ENCODE results near the gene XYLT2. TPM values are rescaled to one million over a fixed set of nuclear protein-coding genes. Genes with fewer than 3 reads are reported as not detected.

XYLT2 gene
- total RNA-seq, 1 donor from 2014 or later, result 21.4 TPM

DNA sequence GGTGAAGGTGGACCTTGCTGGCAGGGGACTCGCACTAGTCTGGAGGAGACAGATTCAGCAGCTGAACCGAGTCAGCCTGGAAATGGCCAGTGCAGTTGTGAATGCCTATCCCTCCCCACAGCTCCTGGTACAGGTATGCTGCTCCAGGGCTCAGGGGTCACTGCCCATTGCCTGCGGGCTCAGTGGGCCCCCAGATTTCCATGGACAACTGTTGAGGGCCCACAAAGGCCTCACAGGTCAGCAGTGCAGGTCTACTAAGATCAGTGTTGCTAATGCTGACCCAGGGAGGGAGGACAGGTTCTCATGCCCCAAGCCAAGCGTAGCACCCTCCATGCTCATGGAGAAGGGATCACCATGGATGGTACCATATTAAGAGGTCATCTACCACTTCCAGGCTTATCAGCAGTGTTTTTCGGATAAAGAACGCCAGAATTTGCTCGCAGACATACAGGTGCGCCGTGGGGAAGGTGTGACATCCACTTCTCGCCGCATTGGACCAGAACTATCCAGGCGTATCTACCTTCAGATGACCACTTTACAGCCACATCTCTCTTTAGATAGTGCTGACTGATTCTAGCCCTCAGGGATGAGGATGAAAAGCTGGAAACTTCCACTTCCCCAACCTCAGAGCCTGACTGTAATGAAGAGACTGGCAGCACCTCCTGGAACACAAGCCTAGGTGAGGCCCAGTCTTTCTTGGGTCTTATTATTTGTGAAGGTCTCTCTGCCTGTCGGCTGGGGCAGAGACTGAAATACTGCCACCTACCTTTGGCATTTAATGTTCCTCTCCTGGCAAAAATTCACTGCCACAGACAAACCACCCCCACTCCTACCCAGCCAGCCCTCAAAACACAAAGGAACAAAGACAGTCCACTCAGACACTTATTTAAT, 34.7 kb downstream of the XYLT2 start:
- Mint-ChIP-seq H3K4me1 (no peaks in the 10 kb centered on the region), H3K27me3 (no peaks in the 10 kb centered on the region), H3K4me3 (no peak overlapping the region), H3K9me3 (no peaks in the 10 kb centered on the region), H3K36me3 (ENCODE audit: low read depth) (peaks cover 60% of the 10 kb centered on the region), H3K27ac (no peak overlapping the region)
- CTCF ChIA-PET, result interaction anchor here (1.0 to 1.5 kb wide), 2 partner anchors 16 to 19 kb away, joined by 3 to 5 read pairs; partner anchors contain the start of gene LRRC59
- intact Hi-C loops (cut with micrococcal nuclease), result no loop called here
- DNase-seq (no peak), ATAC-seq (ENCODE audit: low read depth) (no peak)
- TF ChIP-seq, protein P1, sequence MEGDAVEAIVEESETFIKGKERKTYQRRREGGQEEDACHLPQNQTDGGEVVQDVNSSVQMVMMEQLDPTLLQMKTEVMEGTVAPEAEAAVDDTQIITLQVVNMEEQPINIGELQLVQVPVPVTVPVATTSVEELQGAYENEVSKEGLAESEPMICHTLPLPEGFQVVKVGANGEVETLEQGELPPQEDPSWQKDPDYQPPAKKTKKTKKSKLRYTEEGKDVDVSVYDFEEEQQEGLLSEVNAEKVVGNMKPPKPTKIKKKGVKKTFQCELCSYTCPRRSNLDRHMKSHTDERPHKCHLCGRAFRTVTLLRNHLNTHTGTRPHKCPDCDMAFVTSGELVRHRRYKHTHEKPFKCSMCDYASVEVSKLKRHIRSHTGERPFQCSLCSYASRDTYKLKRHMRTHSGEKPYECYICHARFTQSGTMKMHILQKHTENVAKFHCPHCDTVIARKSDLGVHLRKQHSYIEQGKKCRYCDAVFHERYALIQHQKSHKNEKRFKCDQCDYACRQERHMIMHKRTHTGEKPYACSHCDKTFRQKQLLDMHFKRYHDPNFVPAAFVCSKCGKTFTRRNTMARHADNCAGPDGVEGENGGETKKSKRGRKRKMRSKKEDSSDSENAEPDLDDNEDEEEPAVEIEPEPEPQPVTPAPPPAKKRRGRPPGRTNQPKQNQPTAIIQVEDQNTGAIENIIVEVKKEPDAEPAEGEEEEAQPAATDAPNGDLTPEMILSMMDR (IDR thresholded peaks at IDR 0.05), result no peak
- POLR2A ChIA-PET, result interaction anchor here (0.8 kb wide), 1 partner anchor 16 kb away, joined by 3 read pairs; the partner anchor contains the start of gene LRRC59

DNA sequence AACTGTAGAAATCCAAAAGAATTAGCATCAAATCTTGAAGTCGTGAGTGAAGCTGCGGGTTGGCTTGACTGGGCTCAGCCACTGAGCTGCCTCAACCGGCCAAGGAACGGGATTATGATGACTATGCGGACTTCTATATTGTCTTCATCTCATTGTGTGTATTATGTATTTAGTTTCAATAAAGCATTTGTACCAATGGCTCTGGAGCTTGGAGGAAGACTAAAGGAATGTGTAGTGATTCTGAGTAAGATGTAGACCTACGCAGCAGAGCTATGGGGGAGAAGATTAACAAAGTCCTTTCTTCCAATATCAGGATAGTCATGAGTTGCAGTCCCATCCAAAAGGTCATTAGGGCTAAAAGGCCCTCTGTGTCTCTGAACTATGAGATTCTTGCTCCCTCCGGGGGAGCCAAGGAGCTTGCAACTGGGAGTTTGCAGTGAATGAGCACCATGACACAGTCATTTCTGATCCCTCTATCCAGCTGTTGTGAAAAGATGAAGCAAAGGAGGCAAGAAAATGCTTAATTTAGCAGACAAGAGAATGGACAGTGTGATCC, 35.4 kb downstream of the XYLT2 start:
- CTCF ChIA-PET, result interaction anchor here (1.5 kb wide), 1 partner anchor 16 kb away, joined by 5 read pairs; the partner anchor contains the start of gene LRRC59
- H3K27ac Mint-ChIP-seq, result no peak overlapping the region
- peaks cover 67% of the 10 kb centered on the region for H3K36me3 Mint-ChIP-seq (ENCODE audit: low read depth)
- ATAC-seq (ENCODE audit: low read depth) (no peak), DNase-seq (no peak)
- H3K9me3 Mint-ChIP-seq, result no peaks in the 10 kb centered on the region
- H3K4me3 Mint-ChIP-seq, result no peak overlapping the region
- no peaks in the 10 kb centered on the region for H3K4me1 Mint-ChIP-seq
- intact Hi-C loops (cut with micrococcal nuclease), result no loop called here
- POLR2A ChIA-PET, result interaction anchor here (0.8 kb wide), 1 partner anchor 16 kb away, joined by 3 read pairs; the partner anchor contains the start of gene LRRC59
- TF ChIP-seq, protein P1 (IDR thresholded peaks at IDR 0.05), result no peak
- no peaks in the 10 kb centered on the region for H3K27me3 Mint-ChIP-seq

DNA sequence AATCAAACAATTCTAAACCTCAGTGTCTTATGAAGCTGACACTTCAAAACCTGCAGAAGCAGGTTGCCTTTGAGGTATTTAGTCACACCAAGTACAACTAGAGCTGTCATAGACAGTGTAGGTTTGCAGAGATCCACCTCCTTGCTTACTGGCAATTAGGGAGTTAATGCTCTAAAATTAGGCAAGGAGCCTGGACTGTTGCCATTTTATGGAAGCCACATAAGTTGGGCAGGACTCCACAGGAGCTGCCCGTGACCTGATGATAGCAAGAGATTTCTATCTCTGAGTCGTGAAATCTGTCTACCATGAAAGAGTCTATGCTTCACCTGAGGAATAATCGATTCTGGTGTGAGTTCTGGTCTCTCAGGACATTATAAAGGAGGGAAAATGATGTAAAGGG, 36.0 kb downstream of the XYLT2 start:
- H3K36me3 Mint-ChIP-seq (ENCODE audit: low read depth), result peaks cover 73% of the 10 kb centered on the region
- no peaks in the 10 kb centered on the region for H3K27me3 Mint-ChIP-seq
- POLR2A ChIA-PET, result no interaction called here
- no peak overlapping the region for H3K4me3 Mint-ChIP-seq
- intact Hi-C loops (cut with micrococcal nuclease), result no loop called here
- DNase-seq (no peak), ATAC-seq (ENCODE audit: low read depth) (no peak)
- no peaks in the 10 kb centered on the region for H3K9me3 Mint-ChIP-seq
- CTCF ChIA-PET, result interaction anchor here (1.5 kb wide), 1 partner anchor 15 kb away, joined by 5 read pairs; the partner anchor contains the start of gene LRRC59
- H3K4me1 Mint-ChIP-seq, result no peaks in the 10 kb centered on the region
- no peak overlapping the region for H3K27ac Mint-ChIP-seq
- TF ChIP-seq, protein P1 (IDR thresholded peaks at IDR 0.05), result no peak

DNA sequence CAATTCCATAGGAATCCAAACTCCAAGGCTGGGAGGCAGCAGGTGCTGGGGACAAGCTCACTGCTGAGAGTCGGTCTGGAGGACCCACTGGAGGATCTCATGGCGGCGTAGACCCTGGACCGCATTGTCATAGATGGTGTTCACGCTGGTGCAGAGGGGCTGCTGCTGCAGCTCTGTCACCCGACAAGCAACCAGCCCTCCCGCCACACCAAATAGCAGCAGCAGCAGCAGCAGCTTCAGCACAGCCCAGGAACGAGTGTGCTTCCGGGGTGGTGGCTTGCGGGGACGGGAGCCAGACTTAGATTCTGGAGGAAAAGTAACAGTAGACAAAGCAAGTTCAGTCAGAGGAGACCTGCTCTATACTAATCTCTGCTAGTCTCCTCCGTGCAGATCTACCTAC, 37.0 kb downstream of the XYLT2 start:
- DNase-seq (no peak), ATAC-seq (ENCODE audit: low read depth) (no peak)
- TF ChIP-seq, protein P1 (IDR thresholded peaks at IDR 0.05), result no peak
- H3K4me3 Mint-ChIP-seq, result no peak overlapping the region
- H3K27ac Mint-ChIP-seq, result no peak overlapping the region
- H3K9me3 Mint-ChIP-seq, result no peaks in the 10 kb centered on the region
- ChIA-PET POLR2A (no interaction called here), CTCF (no interaction called here)
- H3K27me3 Mint-ChIP-seq, result no peaks in the 10 kb centered on the region
- no peaks in the 10 kb centered on the region for H3K4me1 Mint-ChIP-seq
- intact Hi-C loops (cut with micrococcal nuclease), result no loop called here
- peaks cover 83% of the 10 kb centered on the region for H3K36me3 Mint-ChIP-seq (ENCODE audit: low read depth)

DNA sequence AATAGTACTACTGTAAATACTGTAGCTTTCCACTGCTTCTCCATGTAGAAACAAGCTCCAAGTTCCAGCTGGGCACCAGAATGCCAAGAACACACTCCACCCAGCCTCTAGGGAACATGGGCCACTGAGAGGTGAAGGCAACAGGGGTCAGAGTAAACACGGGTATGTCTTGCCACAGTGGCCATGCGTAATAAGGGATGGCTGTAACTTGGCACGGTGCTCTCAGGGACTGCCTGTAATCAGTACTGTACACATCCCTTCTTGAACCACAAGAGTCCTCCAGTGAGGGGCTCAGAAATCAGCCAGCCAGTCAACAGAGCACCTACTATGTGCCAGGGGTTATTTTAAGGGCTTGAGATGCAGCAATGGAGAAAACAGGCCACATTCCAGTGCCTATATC, 40.6 kb downstream of the XYLT2 start:
- TF ChIP-seq, protein P1 (IDR thresholded peaks at IDR 0.05), result no peak
- Mint-ChIP-seq H3K9me3 (no peaks in the 10 kb centered on the region), H3K27ac (no peak overlapping the region), H3K36me3 (ENCODE audit: low read depth) (peaks cover 97% of the 10 kb centered on the region), H3K27me3 (no peaks in the 10 kb centered on the region), H3K4me3 (no peak overlapping the region), H3K4me1 (peaks cover 9% of the 10 kb centered on the region)
- intact Hi-C loops (cut with micrococcal nuclease), result no loop called here
- ATAC-seq (ENCODE audit: low read depth), result no peak
- POLR2A ChIA-PET, result no interaction called here
- no peak for DNase-seq
- CTCF ChIA-PET, result interaction anchor here (1.8 kb wide), 1 partner anchor 11 kb away, joined by 5 read pairs; the partner anchor contains the start of gene LRRC59
